Neuronal stem cell (in vitro differentiated cells): ENCODE measurements around the gene KDM4B.

Source experiments
- DNase-seq: peaks from one replicate; pipeline ENCODE4 v3.0.0-alpha.2; 2013; ENCODE audit warnings: low spot score
- H2AFZ ChIP-seq: one replicate; pipeline ENCODE4 v1.6.1; 2013; ENCODE audit warnings: mild to moderate bottlenecking, low read length, inconsistent platforms
- H2AK5ac ChIP-seq: 2 replicates; pipeline ENCODE4 v1.6.1; 2013; ENCODE audit warnings: low read depth, mild to moderate bottlenecking, inconsistent platforms, low read length, moderate library complexity, mixed read lengths
- H2BK120ac ChIP-seq: 2 replicates; pipeline ENCODE4 v1.6.1; 2013; ENCODE audit warnings: low read depth, mild to moderate bottlenecking, inconsistent platforms, low read length, moderate library complexity, mixed read lengths
- H2BK12ac ChIP-seq: one replicate; pipeline ENCODE4 v1.6.1; 2013; ENCODE audit warnings: low read length, inconsistent platforms
- H2BK15ac ChIP-seq: 2 replicates; pipeline ENCODE4 v1.6.1; 2013; ENCODE audit warnings: mild to moderate bottlenecking, low read length, inconsistent platforms, mixed read lengths
- H2BK5ac ChIP-seq: one replicate; pipeline ENCODE4 v1.6.1; 2013; ENCODE audit warnings: inconsistent platforms, mild to moderate bottlenecking, low read length, moderate library complexity
- H3K14ac ChIP-seq: one replicate; pipeline ENCODE4 v1.6.1; 2013; ENCODE audit warnings: low read length, inconsistent platforms
- H3K18ac ChIP-seq: 2 replicates; pipeline ENCODE4 v1.6.1; 2013; ENCODE audit warnings: low read length, inconsistent platforms
- H3K23ac ChIP-seq: 2 replicates; pipeline ENCODE4 v1.6.1; 2013; ENCODE audit warnings: low read depth, mild to moderate bottlenecking, mixed read lengths, low read length, inconsistent platforms; ENCODE audit not compliant: poor library complexity
- H3K27ac ChIP-seq: replicated peaks from 3 replicates; pipeline ENCODE4 v1.5.1; 2013; ENCODE audit warnings: low read length, inconsistent platforms
- H3K27me3 ChIP-seq, 3 experiments: 2 replicates each; pipeline ENCODE4 v1.6.1; 2013; ENCODE audit warnings: low read length in 3 of 3, mild to moderate bottlenecking in 2 of 3, inconsistent platforms in 1 of 3, low read depth in 1 of 3, mixed read lengths in 1 of 3, moderate library complexity in 1 of 3; ENCODE audit not compliant: control insufficient read depth in 3 of 3, insufficient read depth in 3 of 3
- H3K36me3 ChIP-seq, 2 donors: replicated peaks in 1 of 2; 2 replicates each; pipeline ENCODE4 v1.6.1; 2013; ENCODE audit warnings: low read length in 2 of 2; ENCODE audit not compliant: control insufficient read depth in 2 of 2, insufficient read depth in 2 of 2
- H3K4ac ChIP-seq: 2 replicates; pipeline ENCODE4 v1.6.1; 2013; ENCODE audit warnings: inconsistent platforms, mild to moderate bottlenecking, low read length, moderate library complexity
- H3K4me1 ChIP-seq, 2 donors: 1 replicate in 1 of 2; 2 replicates in 1 of 2; pipeline ENCODE4 v1.6.1; 2013; ENCODE audit warnings: low read length in 2 of 2, low read depth in 1 of 2; ENCODE audit not compliant: control insufficient read depth in 2 of 2, insufficient read depth in 1 of 2
- H3K4me2 ChIP-seq: one replicate; pipeline ENCODE4 v1.6.1; 2013; ENCODE audit warnings: mild to moderate bottlenecking, low read length, inconsistent platforms; ENCODE audit not compliant: insufficient read depth, poor library complexity, severe bottlenecking
- H3K4me3 ChIP-seq, 2 donors: 2 replicates each; pipeline ENCODE4 v1.5.1; 2013; ENCODE audit warnings: low read length in 2 of 2, mild to moderate bottlenecking in 2 of 2, inconsistent platforms in 1 of 2, moderate library complexity in 1 of 2
- H3K79me1 ChIP-seq: one replicate; pipeline ENCODE4 v1.6.1; 2013; ENCODE audit warnings: low read depth, mild to moderate bottlenecking, inconsistent platforms, low read length, moderate library complexity
- H3K9ac ChIP-seq: one replicate; pipeline ENCODE4 v1.6.1; 2013; ENCODE audit warnings: mild to moderate bottlenecking, low read depth, low read length, inconsistent platforms; ENCODE audit not compliant: poor library complexity
- H3K9me3 ChIP-seq, 2 donors: replicated peaks in 1 of 2; 2 replicates each; pipeline versions ENCODE3 to v1.6.1; 2013; ENCODE audit warnings: low read length in 2 of 2, mild to moderate bottlenecking in 2 of 2, inconsistent platforms in 1 of 2, low read depth in 1 of 2, mixed read lengths in 1 of 2, moderate library complexity in 1 of 2; ENCODE audit not compliant: control insufficient read depth in 2 of 2, insufficient read depth in 1 of 2
- H4K8ac ChIP-seq: one replicate; pipeline ENCODE4 v1.6.1; 2013; ENCODE audit warnings: low read depth, mild to moderate bottlenecking, inconsistent platforms, low read length, moderate library complexity
- H4K91ac ChIP-seq: one replicate; pipeline ENCODE4 v1.6.1; 2013; ENCODE audit warnings: low read length, low read depth, mild to moderate bottlenecking, inconsistent platforms; ENCODE audit not compliant: poor library complexity
- WGBS, 2 donors: extraction: QIAGEN DNeasy Blood & Tissue Kit; methylation state at CpG; one replicate each; pipeline ENCODE4 v1.1.7; 2013; ENCODE audit warnings: missing lambda C conversion rate in 2 of 2, mixed read lengths in 1 of 2; ENCODE audit not compliant: insufficient read length in 2 of 2, insufficient replicate concordance in 1 of 2; ENCODE audit errors: extremely low coverage in 2 of 2; 5-methylcytosine and 5-hydroxymethylcytosine counted together

Gene KDM4B

DNA sequence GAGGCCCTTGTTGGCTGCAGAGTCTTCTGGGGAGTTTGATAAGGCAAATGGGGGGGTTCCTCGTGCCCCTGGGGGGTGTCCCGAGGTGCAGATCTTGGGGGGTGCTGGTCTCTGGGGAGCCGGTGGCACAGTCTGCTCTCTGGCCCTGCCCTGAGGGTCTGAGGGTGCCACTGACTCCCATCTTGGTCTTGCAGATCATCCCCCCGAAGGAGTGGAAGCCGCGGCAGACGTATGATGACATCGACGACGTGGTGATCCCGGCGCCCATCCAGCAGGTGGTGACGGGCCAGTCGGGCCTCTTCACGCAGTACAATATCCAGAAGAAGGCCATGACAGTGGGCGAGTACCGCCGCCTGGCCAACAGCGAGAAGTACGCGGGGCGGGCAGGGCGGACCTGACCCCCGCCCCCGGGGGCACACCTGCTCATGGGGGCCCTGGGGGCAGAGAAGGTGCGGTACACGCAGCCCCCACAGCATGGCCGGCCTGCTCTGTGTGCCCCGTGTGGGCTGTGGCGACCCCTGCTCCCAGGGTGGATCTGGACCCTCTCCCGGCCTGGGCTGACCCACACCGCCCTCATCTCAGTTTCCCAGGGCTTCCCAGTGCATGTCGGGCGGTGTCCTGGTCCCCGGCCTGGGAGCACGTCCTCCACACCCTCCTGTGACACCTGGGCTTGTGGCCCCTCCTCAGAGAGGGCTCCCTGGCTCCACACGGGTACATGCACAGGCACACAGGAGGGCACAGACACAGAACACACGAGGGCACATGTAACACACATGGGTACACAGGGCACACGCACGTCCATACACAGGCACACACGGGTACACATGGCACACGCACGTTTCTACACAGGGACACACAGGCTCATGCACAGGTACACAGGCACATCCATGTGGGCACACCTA is 71.0 kb downstream of the KDM4B start:
- Histone ChIP-seq H3K4me2 (no peak overlapping the region), H3K36me3 (peaks cover 16 to 66% of the 10 kb centered on the region in 2 donors)
- no CpG with 5 or more reads among the region's 43 CpGs for WGBS, 2 donors

DNA sequence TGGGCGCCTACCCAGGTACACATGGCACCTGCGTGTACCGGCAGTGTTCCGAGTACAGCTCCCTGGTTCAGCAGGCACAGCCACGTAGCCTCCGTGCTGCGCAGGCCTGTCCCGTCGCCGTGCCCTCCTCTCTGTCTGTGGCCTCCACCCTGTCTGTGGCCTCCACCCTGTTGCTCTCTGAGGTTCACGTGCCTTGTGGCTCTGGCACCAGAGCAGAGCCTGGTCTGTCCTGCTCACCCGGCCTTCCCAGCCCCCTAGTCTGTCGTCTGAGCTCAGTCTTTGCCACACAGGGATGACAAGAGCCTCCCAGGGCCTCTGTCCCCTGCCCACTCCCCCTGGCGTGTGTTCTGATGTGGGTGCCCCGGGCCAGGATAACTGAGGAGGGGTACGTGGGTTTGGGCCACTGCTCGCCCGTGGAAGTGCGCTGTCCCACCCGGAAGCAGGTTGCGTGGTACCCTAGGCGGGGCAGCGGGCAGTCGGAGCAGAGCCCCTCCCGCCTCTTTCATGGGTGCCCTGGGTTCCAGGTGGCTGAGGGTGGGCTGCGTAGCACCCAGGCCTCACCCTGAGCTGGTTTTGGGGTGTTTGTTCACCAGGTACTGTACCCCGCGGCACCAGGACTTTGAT is 71.7 kb downstream of the KDM4B start:
- H2BK5ac ChIP-seq = no peak overlapping the region
- H3K14ac ChIP-seq = no peak overlapping the region
- peak overlapping the region; percentile 28 for H2BK120ac ChIP-seq
- H3K9me3 ChIP-seq = no peaks in the 10 kb centered on the region
- peak overlapping the region in 1 of 2 donors; percentile 38 for H3K4me3 ChIP-seq
- no peaks in the 10 kb centered on the region for H3K4me1 ChIP-seq
- H3K4ac ChIP-seq = no peak overlapping the region
- peak overlapping the region; percentile 81 for H3K9ac ChIP-seq
- H3K4me2 ChIP-seq = no peak overlapping the region
- H4K91ac ChIP-seq = no peak overlapping the region
- H3K18ac ChIP-seq = no peak overlapping the region
- peaks cover 16 to 63% of the 10 kb centered on the region in 2 donors for H3K36me3 ChIP-seq
- peaks cover 16% of the 10 kb centered on the region for H3K79me1 ChIP-seq
- no CpG with 5 or more reads among the region's 28 CpGs for WGBS, 2 donors
- H3K23ac ChIP-seq = peak overlapping the region; percentile 60
- H2AK5ac ChIP-seq = peak overlapping the region; percentile 46
- H2BK15ac ChIP-seq = no peak overlapping the region
- peak overlapping the region; percentile 32 for H3K27ac ChIP-seq
- H4K8ac ChIP-seq = no peak overlapping the region
- peak overlapping the region; percentile 16 for H2BK12ac ChIP-seq
- DNase-seq = no peak
- H3K27me3 ChIP-seq = no peaks in the 10 kb centered on the region
- H2AFZ ChIP-seq = no peak overlapping the region

More for the DNA sequence above, 71.0 kb downstream of the KDM4B start:
- H2BK5ac ChIP-seq = no peak overlapping the region
- no peak for DNase-seq
- H2AK5ac ChIP-seq = peak overlapping the region; percentile 46
- H3K18ac ChIP-seq = peak overlapping the region; percentile 65
- H2BK15ac ChIP-seq = no peak overlapping the region
- H3K4me3 ChIP-seq = no peak overlapping the region
- H3K79me1 ChIP-seq = peaks cover 21% of the 10 kb centered on the region
- H3K14ac ChIP-seq = peak overlapping the region; percentile 56
- H3K4ac ChIP-seq = no peak overlapping the region
- H3K23ac ChIP-seq = peak overlapping the region; percentile 60
- no peaks in the 10 kb centered on the region for H3K27me3 ChIP-seq
- peak overlapping the region; percentile 81 for H3K9ac ChIP-seq
- H4K91ac ChIP-seq = no peak overlapping the region
- no peak overlapping the region for H2BK12ac ChIP-seq
- H2AFZ ChIP-seq = no peak overlapping the region
- H2BK120ac ChIP-seq = no peak overlapping the region
- H3K4me1 ChIP-seq = peaks cover 0 to 1% of the 10 kb centered on the region in 2 donors
- peak overlapping the region; percentile 32 for H3K27ac ChIP-seq
- H4K8ac ChIP-seq = peak overlapping the region; percentile 96
- no peaks in the 10 kb centered on the region for H3K9me3 ChIP-seq

DNA sequence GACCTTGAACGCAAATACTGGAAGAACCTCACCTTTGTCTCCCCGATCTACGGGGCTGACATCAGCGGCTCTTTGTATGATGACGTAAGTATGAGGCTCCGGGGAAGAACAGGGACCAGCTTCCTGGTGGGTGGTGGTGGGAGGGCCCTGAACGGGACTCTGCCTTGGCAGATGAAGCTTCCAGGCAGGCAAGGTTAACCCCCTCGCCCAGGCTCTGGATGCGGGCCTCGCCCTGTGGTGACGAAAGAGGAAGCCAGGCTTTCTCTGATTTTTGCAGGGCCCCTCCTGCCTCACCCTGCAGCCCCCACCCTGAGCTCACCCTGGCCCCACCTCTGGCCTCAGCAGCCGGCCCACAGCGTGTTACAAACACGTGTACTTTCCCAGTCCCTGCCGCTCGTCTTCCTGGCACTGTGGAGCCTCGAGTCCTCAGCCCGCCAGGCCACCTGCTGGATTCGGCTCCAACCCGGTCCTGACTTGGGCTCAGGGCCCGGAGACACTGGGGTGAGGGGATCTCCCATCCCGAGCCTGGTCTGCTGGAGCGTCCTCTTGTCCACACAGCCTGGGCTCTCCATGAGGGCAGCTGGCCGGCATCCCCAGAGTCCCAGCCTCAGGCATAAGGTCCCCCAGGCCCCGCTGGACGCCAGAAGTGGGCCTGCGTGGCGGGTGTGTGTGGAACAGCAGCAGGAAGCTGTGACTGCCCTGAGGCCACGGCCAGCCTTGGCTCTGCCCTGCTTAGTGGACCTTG is 72.4 kb downstream of the KDM4B start:
- no peaks in the 10 kb centered on the region for H3K9me3 ChIP-seq
- H3K23ac ChIP-seq = peak overlapping the region; percentile 73
- H2BK15ac ChIP-seq = no peak overlapping the region
- H3K4ac ChIP-seq = peak overlapping the region; percentile 37
- no peak overlapping the region for H3K4me3 ChIP-seq
- H4K91ac ChIP-seq = no peak overlapping the region
- no peak overlapping the region for H3K4me2 ChIP-seq
- H2BK12ac ChIP-seq = no peak overlapping the region
- no CpG with 5 or more reads among the region's 29 CpGs for WGBS, 2 donors
- peaks cover 0 to 5% of the 10 kb centered on the region in 2 donors for H3K4me1 ChIP-seq
- no peaks in the 10 kb centered on the region for H3K27me3 ChIP-seq
- peak overlapping the region; percentile 28 for H3K18ac ChIP-seq
- H4K8ac ChIP-seq = no peak overlapping the region
- H2AFZ ChIP-seq = no peak overlapping the region
- H2BK5ac ChIP-seq = no peak overlapping the region
- DNase-seq = no peak
- H2AK5ac ChIP-seq = no peak overlapping the region
- H3K36me3 ChIP-seq = peaks cover 18 to 66% of the 10 kb centered on the region in 2 donors
- no peak overlapping the region for H3K9ac ChIP-seq
- H2BK120ac ChIP-seq = peak overlapping the region; percentile 47
- no peak overlapping the region for H3K27ac ChIP-seq
- peaks cover 19% of the 10 kb centered on the region for H3K79me1 ChIP-seq
- H3K14ac ChIP-seq = peak overlapping the region; percentile 47

DNA sequence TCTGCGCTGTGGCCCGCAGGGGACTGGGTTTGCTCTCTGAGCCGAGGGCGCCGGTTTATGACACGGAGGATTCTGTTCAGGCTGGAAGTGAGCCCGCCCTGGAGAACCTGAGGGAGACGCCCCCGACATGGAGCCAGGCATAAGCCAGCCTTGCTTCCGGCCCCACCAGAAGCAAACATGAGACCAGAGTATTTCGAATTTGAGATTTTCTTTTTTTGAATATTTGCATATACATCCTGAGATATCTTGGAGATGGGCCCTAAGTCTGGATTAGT is 72.9 kb downstream of the KDM4B start:
- no CpG with 5 or more reads among the region's 11 CpGs for WGBS, 2 donors
- no peak overlapping the region for H3K18ac ChIP-seq
- DNase-seq = no peak

More for the DNA sequence above, 72.9 kb downstream of the KDM4B start:
- Histone ChIP-seq H2AFZ (no peak overlapping the region), H3K4ac (no peak overlapping the region), H3K27ac (no peak overlapping the region), H3K4me1 (peaks cover 0 to 10% of the 10 kb centered on the region in 2 donors), H3K27me3 (no peaks in the 10 kb centered on the region), H3K4me3 (no peak overlapping the region), H2BK5ac (no peak overlapping the region), H3K36me3 (peaks cover 21 to 66% of the 10 kb centered on the region in 2 donors), H2BK12ac (no peak overlapping the region), H2AK5ac (no peak overlapping the region), H3K14ac (peak overlapping the region; percentile 47), H3K79me1 (peaks cover 23% of the 10 kb centered on the region), H4K91ac (no peak overlapping the region), H3K23ac (peak overlapping the region; percentile 73), H3K9me3 (no peaks in the 10 kb centered on the region), H3K9ac (no peak overlapping the region), H3K4me2 (no peak overlapping the region), H2BK15ac (no peak overlapping the region), H2BK120ac (peak overlapping the region; percentile 47), H4K8ac (no peak overlapping the region)
